Thoracic aorta (tissue), 2 donors: Measurements from ENCODE around the gene SHISA8. TPM values are rescaled to one million over a fixed set of nuclear protein-coding genes. Genes with fewer than 3 reads are reported as not detected.

ENCODE experiments used
- ATAC-seq: fragments of 150-250 bp; one replicate; pipeline ENCODE4 v1.8.0; 2017; ENCODE audit warnings: low read depth; ENCODE audit not compliant: insufficient number of reproducible peaks, low FRiP score
- DNase-seq: peaks from one replicate; pipeline ENCODE4 v3.0.0-alpha.2; 2020; ENCODE audit warnings: low spot score
- H3K27ac ChIP-seq, 2 donors: fragments of 200-600 bp; sonication (generic); 1 replicate in 1 of 2; 2 replicates in 1 of 2; pipeline ENCODE4 v1.5.1; 2016; ENCODE audit warnings: mild to moderate bottlenecking in 2 of 2, moderate library complexity in 2 of 2
- H3K27me3 ChIP-seq: fragments of 200-600 bp; sonication (generic); replicated peaks from 2 replicates; pipeline ENCODE4 v1.6.0; 2016; ENCODE audit warnings: mild to moderate bottlenecking; ENCODE audit not compliant: insufficient read depth
- H3K36me3 ChIP-seq: fragments of 200-600 bp; sonication (generic); one replicate; pipeline ENCODE4 v1.5.1; 2016
- H3K4me1 ChIP-seq, 2 donors: fragments of 200-600 bp; sonication (generic); 1 replicate in 1 of 2; 2 replicates in 1 of 2; pipeline versions ENCODE4 v1.5.1 to v1.6.0; 2016; ENCODE audit warnings: low read depth in 2 of 2, mild to moderate bottlenecking in 1 of 2; ENCODE audit not compliant: control insufficient read depth in 1 of 2
- H3K4me3 ChIP-seq: fragments of 200-600 bp; sonication (generic); 2 replicates; pipeline ENCODE4 v1.5.1; 2016; ENCODE audit warnings: mild to moderate bottlenecking
- H3K9me3 ChIP-seq: fragments of 200-600 bp; sonication (generic); 2 replicates; pipeline ENCODE4 v1.5.1; 2016
- total RNA-seq, 2 donors: library from RNA; depleted of rRNA; stranded (reverse); fragments of >200 nt; gene quantifications; one replicate each; pipeline versions ENCODE4 v1.1.0 to v1.2.3, GENCODE V29; 2016
- TF ChIP-seq, protein P1 (sequence below): fragments of 200-600 bp; sonication (generic); IDR thresholded peaks from one replicate; pipeline ENCODE4 v1.5.1; 2019; ENCODE audit warnings: antibody characterized with exemption

SHISA8 gene
- total RNA-seq, 2 donors from 2014 or later: not detected

DNA sequence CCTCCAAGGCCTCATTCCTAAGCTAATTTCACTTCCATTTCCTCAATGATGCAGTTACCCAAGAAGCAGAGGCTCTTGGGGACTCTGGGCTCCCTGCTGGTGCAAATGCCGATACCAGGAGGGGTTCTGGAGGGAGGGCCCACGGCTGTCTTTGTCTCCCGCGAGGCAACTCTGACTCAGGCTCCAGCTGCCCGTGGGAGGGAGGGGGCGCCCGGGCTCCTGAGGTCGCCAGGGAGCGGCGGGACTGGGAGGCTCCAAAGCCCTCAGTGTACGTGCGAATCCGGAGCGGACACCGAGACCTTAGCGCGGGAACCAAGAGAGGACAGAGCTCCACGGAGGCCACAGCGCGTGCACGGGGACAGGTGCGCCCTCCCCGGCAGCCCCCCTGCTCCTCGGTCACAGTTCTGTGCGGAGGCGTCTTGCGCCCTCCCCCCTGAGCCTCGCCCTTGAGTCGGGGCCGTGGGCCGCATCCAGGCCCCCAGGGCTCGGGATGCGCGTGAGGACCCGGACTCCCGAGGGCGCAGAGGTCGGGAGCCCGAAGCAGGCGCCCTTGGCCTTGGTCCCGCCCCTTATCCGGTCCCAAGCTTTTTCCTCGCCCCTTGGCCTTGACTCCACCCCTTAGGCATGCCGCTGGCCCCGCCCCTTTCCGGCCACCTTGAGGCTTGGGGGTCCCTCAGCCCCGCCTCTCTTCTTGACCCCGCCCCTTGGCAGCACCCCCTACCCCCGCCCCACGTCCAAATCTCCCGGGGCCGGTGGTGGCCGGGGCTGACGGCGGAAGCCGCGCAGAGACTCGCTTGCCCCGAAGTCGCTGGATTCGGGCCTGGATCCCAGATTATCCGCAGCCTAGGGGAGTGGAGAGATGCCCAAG, 4.7 kb upstream of the SHISA8 start:
- Histone ChIP-seq H3K4me3 (peak overlapping the region; percentile 69), H3K27ac (no peak overlapping the region), H3K36me3 (no peaks in the 10 kb centered on the region), H3K4me1 (peaks cover 16 to 33% of the 10 kb centered on the region in 2 donors), H3K27me3 (peaks cover 12% of the 10 kb centered on the region), H3K9me3 (no peaks in the 10 kb centered on the region)
- ATAC-seq (no peak), DNase-seq (no peak)
- TF ChIP-seq, protein P1, sequence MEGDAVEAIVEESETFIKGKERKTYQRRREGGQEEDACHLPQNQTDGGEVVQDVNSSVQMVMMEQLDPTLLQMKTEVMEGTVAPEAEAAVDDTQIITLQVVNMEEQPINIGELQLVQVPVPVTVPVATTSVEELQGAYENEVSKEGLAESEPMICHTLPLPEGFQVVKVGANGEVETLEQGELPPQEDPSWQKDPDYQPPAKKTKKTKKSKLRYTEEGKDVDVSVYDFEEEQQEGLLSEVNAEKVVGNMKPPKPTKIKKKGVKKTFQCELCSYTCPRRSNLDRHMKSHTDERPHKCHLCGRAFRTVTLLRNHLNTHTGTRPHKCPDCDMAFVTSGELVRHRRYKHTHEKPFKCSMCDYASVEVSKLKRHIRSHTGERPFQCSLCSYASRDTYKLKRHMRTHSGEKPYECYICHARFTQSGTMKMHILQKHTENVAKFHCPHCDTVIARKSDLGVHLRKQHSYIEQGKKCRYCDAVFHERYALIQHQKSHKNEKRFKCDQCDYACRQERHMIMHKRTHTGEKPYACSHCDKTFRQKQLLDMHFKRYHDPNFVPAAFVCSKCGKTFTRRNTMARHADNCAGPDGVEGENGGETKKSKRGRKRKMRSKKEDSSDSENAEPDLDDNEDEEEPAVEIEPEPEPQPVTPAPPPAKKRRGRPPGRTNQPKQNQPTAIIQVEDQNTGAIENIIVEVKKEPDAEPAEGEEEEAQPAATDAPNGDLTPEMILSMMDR: no peak

DNA sequence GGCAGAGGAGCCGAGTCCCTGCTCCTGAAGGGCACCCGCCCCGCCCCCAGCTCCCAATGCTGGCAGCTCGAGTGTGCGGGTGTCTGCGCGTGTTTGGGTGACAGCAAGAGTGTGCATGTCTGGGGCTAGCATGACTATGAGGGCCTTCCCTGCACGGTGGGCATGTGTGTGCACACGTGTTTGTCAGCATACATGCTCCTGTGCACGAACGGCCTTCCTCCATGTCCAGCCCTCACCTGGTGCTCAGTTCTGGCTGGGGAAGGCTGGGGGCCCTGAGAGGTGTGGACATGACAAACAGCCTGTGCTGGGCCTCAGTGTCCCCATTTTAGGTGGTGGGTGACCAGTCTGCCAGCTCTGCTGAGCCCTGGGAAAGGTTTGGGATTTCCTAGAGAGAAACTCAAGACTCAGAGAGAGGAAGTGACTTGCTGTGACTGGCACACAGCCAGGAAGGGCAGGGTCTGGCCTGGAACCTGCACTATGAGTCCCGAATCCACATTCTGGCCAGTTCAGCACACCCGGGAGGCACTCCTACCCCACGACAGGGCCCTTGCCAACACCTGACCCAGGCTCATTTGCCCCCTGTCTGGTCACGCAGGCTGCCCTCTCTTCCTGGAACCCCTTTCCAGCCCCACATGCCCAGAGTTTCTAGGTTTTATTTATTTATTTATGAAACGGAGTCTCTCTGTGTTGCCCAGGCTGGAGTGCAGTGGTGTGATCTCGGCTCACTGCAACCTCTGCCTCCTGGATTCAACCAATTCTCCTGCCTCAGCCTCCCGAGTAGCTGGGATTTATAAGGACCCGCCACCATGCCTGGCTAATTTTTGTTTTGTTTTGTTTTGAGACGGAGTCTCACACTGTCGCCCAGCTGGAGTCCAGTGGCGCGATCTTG, 3.3 kb upstream of the SHISA8 start:
- Histone ChIP-seq H3K36me3 (no peaks in the 10 kb centered on the region), H3K4me1 (peaks cover 16 to 33% of the 10 kb centered on the region in 2 donors), H3K27me3 (peaks cover 15% of the 10 kb centered on the region), H3K9me3 (no peaks in the 10 kb centered on the region), H3K27ac (no peak overlapping the region), H3K4me3 (no peak overlapping the region)
- ATAC-seq (no peak), DNase-seq (no peak)
- TF ChIP-seq, protein P1: no peak

DNA sequence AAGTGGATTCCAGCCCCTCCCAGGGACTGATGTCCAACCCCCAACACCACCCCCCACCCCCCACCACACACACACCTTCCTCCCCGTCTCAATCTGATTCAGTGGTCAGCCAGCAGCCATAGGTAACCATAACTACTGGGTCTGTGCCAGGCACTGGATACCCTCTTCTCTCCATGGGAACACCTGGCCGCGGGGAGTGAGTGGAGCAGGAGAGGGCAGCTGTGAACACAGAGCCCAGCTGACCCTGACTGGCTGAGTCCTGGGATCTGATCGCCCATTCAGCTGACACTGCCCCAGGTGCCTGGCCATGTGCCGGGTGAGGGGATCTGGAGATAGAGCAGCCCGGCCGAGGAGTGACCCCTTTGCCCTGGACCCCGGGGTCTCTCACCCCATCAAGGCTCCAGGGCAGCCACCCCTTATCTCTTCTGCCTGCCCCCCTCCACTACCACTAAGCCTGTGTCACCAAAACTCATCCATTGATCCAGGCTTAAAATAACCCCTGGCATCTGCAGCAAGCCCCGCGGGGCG, 2.6 kb upstream of the SHISA8 start:
- ATAC-seq: no peak
- Histone ChIP-seq H3K27ac (no peak overlapping the region), H3K36me3 (no peaks in the 10 kb centered on the region), H3K4me3 (no peak overlapping the region), H3K4me1 (peaks cover 16 to 33% of the 10 kb centered on the region in 2 donors), H3K9me3 (no peaks in the 10 kb centered on the region), H3K27me3 (peaks cover 20% of the 10 kb centered on the region)
- TF ChIP-seq, protein P1: no peak
- DNase-seq: no peak

DNA sequence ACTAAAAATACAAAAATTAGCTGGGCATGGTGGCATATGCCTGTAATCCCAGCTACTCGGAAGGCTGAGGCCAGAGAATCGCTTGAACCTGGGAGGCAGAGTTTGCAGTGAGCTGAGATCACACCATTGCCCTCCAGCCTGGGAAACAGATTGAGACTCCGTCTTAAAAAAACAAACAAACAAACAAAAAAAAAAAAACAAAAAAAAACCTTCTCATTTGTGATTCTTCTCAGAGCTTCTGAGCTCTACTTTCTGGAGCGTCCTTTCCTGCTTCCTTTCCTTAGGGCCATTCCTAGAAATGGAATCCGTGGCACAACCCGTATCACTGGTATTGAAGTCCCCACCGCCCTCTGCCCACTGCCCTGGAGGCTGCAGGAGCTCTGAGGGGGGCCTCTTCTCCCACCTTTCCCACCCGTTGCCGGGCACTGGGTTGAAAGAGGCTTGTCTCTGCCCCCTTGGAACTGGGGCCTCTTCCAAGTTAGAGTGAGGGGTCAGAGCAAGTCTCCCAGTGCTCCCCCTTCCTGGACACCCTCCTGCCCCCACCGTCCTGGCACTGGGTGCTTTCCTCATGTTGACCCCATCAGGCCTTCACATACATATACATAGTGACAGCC, 2.0 kb upstream of the SHISA8 start:
- ATAC-seq (no peak), DNase-seq (no peak)
- Histone ChIP-seq H3K4me1 (peaks cover 16 to 33% of the 10 kb centered on the region in 2 donors), H3K27me3 (peaks cover 20% of the 10 kb centered on the region), H3K9me3 (no peaks in the 10 kb centered on the region), H3K4me3 (no peak overlapping the region), H3K36me3 (no peaks in the 10 kb centered on the region), H3K27ac (no peak overlapping the region)
- TF ChIP-seq, protein P1: no peak
